Choroid plexus epithelial cell (primary cell): Measurements from ENCODE around the gene AGPAT4.

Experiments used
- DNase-seq: peaks from one replicate; pipeline ENCODE4 v3.0.0-alpha.2; 2010; ENCODE audit warnings: low read depth
- H3K4me3 ChIP-seq: 2 replicates; pipeline ENCODE4 v1.5.1; 2011; ENCODE audit warnings: low read depth, mild to moderate bottlenecking, control low read depth, low read length, moderate library complexity
- TF ChIP-seq, protein P1 (sequence below): conservative IDR thresholded peaks from 2 replicates; pipeline ENCODE4 v1.5.1; 2011; ENCODE audit warnings: low read depth, mild to moderate bottlenecking, control low read depth, inconsistent platforms, low read length, moderate library complexity

Gene AGPAT4

DNA sequence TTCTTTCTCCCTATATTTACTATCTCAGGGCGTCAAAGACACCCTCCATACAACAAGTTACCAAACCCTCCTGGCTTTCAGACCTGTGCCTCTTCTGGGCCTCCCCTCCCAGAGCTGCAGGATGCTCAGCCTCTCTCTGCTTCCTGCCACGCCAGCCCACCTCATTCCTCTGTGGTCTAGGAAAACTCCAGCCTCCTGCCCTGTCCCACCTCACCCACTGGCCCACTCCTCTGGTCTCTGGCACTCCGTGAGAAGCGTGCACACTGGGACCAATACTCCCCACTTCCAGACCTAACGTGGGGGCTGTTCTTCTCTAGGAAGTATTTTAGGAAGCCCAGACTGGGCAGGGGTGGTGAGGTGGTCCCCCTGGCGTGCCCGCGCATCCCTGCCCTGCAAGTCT is 9.7 kb downstream of the AGPAT4 start:
- DNase-seq, result no peak
- H3K4me3 ChIP-seq, result no peak overlapping the region
- TF ChIP-seq, protein P1, sequence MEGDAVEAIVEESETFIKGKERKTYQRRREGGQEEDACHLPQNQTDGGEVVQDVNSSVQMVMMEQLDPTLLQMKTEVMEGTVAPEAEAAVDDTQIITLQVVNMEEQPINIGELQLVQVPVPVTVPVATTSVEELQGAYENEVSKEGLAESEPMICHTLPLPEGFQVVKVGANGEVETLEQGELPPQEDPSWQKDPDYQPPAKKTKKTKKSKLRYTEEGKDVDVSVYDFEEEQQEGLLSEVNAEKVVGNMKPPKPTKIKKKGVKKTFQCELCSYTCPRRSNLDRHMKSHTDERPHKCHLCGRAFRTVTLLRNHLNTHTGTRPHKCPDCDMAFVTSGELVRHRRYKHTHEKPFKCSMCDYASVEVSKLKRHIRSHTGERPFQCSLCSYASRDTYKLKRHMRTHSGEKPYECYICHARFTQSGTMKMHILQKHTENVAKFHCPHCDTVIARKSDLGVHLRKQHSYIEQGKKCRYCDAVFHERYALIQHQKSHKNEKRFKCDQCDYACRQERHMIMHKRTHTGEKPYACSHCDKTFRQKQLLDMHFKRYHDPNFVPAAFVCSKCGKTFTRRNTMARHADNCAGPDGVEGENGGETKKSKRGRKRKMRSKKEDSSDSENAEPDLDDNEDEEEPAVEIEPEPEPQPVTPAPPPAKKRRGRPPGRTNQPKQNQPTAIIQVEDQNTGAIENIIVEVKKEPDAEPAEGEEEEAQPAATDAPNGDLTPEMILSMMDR, result no peak

- DNase-seq, result no peak
- TF ChIP-seq, protein P1, result no peak
- H3K4me3 ChIP-seq, result no peak overlapping the region
These were observed 12.0 kb downstream of the AGPAT4 start for GRCh38 chr6:161261816-161262215.

DNA sequence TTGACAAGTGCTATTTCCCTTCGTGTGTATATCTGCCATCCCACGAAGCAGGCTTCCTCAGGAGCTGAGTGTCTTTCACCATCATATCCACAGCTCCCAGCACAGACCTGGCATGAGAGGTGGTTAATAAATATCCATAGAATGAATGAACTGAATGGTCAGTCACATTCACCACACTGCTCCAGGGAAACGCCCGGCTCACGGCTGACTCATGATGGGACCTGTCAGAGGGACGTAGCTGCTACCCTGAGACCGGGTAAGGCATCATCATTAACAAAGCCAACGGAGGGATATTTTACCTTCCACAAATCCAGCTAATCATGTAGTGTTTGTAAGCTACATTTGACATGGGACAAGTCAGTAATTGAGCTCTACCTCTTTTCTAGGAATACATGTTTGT is 12.5 kb downstream of the AGPAT4 start:
- TF ChIP-seq, protein P1, result no peak
- no peak for DNase-seq
- no peak overlapping the region for H3K4me3 ChIP-seq

DNA sequence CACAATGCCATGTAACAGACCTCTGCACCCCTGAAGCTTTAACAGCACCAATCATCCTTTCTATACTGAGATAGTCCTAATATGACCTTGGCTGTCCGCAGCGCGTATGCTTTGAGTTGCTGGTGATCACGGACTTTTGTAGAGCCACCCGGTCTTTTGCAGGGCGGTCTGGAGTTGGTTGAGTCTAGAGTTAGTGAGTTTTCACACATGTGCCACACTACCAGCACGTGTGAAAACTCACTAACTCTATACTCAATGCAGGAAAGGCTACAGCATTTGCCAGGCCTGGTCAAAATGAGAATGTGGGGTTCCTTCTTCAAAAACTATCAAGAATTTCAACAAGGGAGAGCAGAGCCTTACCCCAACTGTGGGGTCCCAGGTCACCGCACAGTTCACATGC is 14.6 kb downstream of the AGPAT4 start:
- no peak overlapping the region for H3K4me3 ChIP-seq
- DNase-seq, result no peak
- TF ChIP-seq, protein P1, result no peak

DNA sequence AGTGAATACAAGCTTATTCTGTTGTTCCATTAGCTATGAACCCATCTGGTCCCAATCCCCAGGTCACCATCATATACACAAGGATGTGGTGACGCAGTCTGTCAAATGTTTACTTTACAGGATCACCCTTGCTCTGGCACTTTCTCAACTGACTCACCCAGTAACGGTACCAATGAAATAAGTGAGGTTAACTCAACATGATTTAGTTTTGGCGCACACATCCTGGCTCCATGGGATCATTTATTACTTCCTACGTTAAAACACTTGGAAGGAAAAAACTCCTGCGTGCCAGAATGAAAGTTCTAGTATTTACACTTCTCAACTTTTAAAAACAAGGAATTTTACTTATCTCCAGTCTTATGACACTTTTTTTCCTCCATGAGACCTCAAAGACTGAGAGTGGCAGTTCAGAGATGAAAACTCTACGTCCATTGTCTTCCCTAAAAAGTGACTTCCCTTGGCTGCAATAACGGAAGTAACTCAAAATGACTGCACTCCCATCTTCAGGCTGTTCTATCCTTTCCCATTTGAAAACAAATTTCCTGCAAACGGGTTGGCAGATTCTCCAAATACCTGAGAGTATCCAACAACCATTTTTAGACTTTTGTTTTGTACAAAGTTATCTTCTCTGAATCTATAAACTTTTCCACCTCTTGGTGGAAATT is 15.9 kb downstream of the AGPAT4 start:
- H3K4me3 ChIP-seq, result peak overlapping the region; percentile 17
- TF ChIP-seq, protein P1, result no peak
- peak; percentile 90 for DNase-seq

GRCh38 chr6:161256407-161256806 is 17.5 kb downstream of the AGPAT4 start:
- TF ChIP-seq, protein P1, result no peak
- no peak overlapping the region for H3K4me3 ChIP-seq
- DNase-seq, result no peak

GRCh38 chr6:161255518-161255917 is 18.3 kb downstream of the AGPAT4 start:
- H3K4me3 ChIP-seq, result no peak overlapping the region
- no peak for DNase-seq
- TF ChIP-seq, protein P1, result no peak
